ENCODE results near the gene EMC1.
"Not testable (repeated sequence)": the region's sequence is repeated elsewhere in the genome, so short reads cannot be mapped to it uniquely, and the experiment has no call there.

The EMC1 gene

DNA sequence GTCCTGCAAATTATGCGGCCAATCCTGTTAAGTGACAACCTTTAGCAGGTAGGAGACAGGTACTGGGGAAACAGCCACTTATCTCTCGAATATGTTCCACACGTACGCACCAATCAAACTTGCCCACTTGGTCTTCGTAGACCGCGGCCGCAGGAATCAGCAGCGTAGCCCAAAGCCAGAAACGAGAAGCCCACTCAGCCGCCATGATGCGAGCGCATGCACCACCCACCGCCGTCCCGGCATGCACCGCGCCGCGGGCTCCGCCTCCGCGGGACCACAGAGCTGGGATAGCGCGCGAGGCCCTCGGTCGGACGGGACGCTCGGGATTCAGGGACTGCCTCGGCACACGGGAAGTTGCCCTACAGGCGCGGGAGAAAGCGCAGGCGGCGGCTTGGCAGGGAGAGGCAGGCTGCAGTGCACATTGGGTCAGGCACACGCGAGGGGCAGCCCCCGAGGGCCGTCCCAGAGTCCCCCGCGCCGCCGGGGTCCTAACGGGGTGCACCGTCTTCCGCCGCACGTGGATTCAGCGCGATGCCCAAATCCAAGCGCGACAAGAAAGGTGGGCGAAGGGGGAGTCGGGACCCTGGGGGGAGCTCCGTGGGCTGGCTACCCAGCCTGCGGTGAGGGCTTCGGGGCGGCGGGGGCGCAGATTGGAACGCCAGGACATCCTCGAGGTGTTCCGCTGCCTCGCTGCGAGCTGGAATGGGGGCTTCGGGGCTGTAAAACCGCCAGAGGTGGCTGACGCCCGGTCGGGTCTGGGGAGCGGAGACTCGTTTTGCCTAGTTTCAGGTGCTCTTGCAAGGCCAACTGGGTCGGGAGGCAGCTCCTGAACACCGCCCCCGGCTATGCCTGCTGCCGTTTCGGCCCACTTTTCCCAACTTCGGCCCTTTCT, at the start of gene EMC1, which contains the start of gene MRTO4:
Gene EMC1, minus strand, starts transcription at position 220 of the 892 bp plus-strand sequence. Its CDS starts 15 bp downstream, at position 205.
Gene MRTO4, plus strand, starts transcription at position 501 of the 892 bp plus-strand sequence. Its CDS starts 31 bp downstream, at position 532.
- DNase-seq (ENCODE audit: low read depth in 2 of 2): peak; percentile 78 to 84

DNA sequence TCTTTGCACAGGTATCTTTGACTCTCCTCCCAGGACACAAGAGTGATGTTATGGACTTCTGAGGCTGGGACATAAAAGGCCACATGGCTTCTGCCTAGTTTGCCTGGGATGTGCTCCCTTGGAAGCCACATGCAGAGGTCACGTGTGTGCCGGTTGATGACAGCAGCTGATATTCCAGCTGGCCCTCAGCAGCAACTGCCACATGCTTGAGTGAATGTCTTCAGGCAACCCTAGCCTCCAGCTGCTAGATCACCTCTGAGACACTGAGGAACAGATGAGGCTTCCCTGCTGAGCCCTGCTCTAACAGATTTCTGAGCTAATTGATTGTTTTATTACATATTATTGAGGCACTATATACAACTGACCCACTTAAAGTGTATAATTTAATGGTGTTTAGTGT, 48.9 kb upstream of the EMC1 start:
- no peak for DNase-seq (ENCODE audit: low read depth in 2 of 2)

DNA sequence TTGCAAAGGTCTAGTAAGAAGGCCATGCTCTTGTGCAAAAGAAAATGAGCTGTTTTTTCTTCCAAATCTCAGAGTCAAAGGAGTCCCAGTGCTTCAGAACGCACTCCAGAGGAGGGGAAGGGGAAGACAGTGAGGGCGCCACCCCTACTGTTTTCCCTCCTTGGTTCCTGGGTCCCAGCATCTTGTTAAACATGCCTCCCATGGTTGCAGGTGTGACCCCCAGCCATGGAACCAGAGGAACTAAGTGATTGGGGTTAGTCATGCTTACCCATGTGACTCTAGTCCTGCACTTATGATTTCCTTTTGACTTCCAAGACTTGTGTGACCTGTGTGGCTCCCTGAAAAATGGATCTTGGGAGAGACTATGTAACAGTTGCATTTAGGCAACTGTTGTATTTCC, 43.3 kb upstream of the EMC1 start:
- no peak for DNase-seq (ENCODE audit: low read depth in 2 of 2)

DNA sequence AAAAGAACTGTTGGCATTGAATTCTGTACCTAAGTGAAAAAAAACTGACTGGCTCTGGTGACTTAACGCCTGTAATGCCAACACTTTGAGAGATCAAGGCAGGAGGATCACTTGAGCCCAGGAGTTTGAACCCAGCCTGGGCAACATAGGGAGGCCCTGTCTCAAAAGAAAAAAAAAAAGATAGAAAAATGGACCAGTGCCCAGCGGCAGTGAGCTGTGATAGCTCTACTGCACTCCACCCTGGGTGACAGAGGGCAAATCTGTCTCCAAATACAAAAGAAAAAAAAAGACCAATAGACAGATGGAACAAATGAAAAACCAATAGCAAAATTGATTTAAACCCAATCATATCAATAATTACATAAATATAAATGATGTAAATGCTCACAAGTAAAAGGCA, 37.9 kb upstream of the EMC1 start:
- DNase-seq (ENCODE audit: low read depth in 2 of 2): no peak

DNA sequence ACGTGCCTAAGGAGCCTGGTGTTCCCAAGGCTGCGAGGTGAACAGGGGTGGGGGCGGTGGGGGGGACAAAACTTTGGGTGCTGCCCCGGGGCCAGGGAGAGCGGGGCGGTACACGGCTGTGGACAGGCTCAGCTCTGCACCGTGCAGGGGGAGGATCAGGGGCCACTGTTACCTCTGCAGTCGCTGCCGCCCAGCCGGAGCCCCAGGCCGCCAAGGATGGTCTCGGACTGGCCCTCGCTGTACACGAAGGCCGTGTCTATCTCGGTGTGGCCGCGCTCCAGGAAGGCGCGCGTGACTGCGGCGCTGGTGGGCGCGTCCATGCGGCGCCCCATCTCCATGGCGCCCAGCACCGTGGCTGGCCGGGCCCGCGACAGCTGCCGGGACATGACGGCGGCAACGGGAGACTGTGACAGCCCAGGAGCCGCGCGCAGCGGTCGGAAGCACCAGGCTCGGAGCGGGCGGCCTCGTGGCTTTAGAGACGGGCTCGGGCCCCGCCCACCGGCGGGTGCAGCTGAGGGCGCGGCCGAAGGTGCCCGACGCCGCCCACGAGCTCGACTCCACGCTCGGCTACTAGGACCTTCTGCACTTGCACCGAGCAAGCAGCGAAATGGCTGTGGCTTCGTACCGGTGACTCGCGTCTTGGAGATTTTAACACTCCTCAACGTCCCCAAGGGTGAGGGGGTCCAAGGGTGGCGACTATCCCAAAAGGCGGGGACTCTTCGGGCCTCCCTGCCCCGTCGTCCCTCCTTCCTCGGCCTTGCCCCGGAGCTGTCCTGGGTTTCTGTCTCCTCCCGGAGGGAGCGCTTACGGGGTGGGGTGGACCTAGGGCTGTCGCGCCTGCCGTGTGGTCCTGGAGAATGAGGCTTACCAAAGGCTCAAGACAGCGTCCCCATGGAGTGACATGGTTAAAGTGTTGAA, 37.3 kb upstream of the EMC1 start, which contains the start of gene AKR7A3:
Gene AKR7A3, minus strand, starts transcription at position 447 of the 918 bp plus-strand sequence. Its CDS starts 61 bp downstream, at position 386.
- peak in 1 of 2 donors; percentile 13 for DNase-seq (ENCODE audit: low read depth in 2 of 2)

DNA sequence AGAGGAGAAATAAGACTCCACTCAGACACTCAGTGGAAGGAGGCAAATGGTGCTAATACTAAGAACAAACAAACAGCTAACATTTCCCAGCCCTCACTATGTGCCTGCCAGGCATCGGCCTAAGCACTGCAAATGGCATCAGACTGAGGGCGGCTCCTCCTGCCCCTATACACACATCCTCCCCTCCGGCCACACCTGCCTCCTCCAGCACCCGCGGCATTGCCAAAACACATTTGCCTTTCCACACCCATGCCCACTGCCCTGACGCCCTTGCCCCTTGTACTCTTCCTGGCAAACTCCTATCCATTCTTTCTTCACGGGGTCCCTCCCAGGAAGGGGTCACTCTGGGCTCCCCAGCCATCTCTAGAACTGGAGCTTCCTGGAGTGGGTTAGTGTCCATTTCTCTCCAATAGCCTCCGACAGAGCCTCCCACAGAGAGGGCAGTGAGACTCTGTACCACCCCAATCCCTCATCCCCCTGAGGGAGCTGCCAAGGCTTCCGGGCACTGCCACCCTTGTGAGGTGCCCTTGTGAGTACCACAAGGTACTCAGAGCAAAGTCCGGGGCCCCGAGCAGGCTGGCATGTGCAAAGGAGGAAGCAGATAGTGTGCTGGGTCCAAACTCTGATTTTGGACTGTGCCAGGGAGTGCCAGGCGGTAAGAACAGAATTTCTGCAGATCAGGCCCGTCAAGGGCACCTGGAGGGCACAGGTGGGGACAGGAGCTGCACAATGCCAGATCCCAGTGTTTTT, 36.3 kb upstream of the EMC1 start:
- DNase-seq (ENCODE audit: low read depth in 2 of 2): no peak

DNA sequence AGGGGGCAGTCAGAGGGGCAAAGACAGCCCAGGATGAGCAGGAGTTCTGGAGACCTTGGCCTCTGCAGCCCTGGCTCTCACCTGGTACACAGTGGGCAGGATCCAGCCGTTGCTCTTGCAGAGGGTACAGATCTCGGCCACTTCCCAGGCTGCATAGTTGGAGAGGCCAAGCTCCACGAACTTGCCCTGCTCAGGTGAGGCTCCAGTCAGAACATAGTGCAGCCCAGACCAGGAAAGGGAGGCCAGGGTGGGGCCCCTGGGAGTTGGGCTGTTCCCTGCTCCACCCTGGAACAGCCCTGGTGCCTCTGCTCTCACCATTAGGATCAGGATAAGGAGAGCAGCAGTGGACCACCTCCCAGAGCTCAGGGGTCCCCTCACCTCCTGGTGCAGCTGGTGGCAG, 34.5 kb upstream of the EMC1 start:
- not testable (repeated sequence) for DNase-seq (ENCODE audit: low read depth in 2 of 2)

DNA sequence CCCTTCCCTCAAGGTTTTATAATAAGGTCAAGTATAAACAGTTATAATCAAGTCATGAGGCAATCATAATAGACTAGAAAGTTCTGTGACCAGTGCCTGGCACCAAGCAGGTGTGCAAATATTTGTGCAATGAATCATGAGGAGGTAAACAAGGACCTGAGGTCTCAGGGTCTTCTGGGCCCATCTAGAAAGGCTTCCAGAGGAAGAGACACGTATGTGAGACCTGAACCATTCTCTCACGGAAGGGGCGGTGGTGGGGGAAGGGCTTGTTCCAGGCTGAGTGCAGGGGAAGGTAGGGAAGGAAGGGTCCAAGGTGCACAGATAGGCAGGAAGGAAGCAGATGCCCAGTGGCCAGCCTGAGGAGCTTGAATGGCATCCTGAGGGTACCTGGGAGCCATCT, 34.0 kb upstream of the EMC1 start:
- DNase-seq (ENCODE audit: low read depth in 2 of 2): not testable (repeated sequence)

DNA sequence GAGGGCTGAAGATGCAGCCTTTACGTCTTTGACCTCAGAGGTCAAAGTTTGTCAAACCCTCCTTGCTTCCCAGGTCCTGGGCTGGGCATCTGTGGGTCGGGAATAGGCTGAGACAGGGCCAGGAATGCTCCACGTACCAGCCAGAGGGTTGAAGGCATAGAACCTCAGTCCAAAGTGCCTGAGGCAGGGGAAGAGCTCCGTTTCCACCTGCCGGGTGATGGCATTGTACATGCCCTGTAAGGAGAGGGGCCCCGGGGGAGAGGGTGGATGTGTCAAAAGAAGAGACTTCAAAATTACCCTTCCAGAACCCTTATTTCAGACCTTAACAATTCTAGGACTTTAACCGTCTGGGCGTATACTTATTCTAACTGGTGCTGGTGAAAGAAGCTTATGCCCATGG, 33.6 kb upstream of the EMC1 start:
- DNase-seq (ENCODE audit: low read depth in 2 of 2): no peak

DNA sequence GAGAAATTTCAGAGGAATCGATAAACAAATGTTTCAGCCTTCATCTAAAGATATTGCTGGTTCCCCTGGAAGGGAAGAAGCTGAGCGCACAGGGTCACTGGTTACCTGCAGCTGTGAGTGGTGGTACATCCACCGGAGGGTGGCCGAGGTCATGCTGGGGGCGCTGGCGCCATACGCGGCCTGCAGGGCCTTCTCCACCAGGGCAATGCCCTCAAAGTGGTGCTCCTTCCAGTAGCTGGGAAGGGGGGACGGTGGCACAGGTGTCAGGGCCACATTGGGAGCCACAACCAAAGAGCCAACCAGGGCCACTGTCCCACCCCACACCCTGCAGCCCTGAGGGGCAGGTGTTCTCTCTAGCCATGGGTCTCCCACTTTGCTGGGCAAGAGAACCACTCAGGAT, 32.6 kb upstream of the EMC1 start:
- no peak for DNase-seq (ENCODE audit: low read depth in 2 of 2)

DNA sequence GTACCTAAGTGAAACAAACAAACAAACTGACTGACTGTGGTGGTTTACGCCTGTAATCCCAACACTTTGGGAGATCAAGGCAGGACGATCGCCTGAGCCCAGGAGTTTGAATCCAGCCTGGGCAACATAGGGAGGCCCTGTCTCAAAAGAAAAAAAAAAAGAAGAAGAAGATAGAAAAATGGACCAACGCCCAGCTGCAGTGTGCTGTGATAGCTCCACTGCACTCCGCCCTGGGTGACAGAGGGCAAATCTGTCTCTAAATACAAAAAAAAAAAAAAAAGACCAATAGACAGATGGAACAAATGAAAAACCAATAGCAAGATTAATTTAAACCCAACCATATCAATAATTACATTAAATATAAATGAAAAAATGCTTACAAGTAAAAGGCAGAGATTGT, 23.3 kb upstream of the EMC1 start:
- DNase-seq (ENCODE audit: low read depth in 2 of 2): no peak

DNA sequence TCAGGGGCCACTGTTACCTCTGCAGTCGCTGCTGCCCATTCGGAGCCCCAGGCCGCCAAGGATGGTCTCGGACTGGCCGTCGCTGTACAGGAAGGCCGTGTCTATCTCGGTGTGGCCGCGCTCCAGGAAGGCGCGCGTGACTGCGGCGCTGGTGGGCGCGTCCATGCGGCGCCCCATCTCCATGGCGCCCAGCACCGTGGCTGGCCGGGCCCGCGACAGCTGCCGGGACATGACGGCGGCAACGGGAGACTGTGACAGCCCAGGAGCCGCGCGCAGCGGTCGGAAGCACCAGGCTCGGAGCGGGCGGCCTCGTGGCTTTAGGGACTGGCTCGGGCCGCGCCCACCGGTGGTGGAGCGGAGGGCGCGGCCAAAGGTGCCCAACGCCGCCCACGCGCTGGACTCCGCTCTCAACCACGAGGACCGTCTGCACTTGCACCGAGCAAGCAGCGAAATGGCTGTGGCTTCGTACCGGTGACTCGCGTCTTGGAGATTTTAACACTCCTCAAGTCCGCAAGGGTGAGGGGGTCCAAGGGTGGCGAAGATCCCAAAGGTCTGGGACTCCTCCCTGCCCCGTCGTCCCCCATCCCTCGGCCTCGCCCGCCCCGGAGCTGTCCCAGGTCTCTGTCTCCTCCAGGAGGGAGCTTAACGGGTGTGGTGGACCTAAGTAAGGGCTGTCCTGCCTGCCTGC, 22.7 kb upstream of the EMC1 start:
- DNase-seq (ENCODE audit: low read depth in 2 of 2): not testable (repeated sequence)

DNA sequence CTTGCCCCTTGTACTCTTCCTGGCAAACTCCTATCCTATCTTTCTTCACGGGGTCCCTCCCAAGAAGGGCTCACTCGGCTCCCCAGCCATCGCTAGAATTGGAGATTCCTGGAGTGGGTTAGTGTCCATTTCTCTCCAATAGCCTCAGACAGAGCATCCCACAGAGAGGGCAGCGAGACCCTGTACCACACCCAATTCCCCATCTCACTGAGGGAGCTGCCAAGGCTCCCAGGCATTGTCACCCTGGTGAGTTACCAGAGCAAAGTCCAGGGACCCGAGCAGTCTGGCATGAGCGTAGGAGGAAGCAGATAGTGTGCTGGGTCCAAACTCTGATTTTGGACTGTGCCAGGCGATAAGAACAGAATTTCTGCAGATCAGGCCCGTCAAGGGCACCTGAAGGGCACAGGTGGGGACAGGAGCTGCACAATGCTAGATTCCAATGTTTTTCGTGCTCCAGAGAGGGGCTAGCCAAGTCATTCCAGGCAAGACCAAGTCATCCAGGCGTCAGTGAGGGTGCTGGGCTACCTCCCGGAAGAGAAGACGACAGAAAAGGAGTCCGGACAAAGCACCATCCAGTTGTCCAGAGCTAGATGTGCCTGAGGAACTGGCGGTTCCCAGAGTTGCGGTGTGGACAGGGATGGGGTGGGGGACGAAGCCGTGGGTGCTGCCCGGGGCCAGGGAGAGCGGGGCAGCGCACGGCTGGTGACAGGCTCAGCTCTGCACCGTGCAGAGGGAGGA, 22.0 kb upstream of the EMC1 start:
- DNase-seq (ENCODE audit: low read depth in 2 of 2): no peak

DNA sequence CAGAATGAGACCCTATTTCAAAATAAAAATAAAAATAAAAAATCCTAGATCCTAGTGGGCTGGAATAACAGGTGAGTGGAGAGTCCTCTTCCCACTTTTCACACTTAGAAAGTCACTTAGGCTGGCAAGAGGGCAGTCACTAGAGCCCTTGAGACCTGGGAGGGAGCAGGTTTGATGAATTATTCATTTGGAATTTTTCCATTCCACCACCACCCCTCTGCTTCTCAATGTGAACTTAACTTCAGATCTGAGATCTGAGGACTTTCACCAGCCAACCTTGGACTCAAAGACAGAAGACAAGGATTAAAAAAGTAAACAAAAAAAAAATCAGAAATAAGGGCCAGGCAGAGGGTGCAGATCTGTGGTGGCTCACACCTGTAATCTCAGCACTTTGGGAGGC, 20.7 kb upstream of the EMC1 start:
- DNase-seq (ENCODE audit: low read depth in 2 of 2): no peak

DNA sequence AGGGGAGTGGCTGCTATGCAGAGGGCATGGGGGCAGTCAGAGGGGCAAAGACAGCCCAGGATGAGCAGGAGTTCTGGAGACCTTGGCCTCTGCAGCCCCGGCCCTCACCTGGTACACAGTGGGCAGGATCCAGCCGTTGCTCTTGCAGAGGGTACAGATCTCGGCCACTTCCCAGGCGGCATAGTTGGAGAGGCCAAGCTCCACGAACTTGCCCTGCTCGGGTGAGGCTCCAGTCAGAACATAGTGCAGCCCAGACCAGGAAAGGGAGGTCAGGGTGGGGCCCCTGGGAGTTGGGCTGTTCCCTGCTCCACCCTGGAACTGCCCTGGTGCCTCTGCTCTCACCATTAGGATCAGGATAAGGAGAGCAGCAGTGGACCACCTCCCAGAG, 19.0 kb upstream of the EMC1 start:
- DNase-seq (ENCODE audit: low read depth in 2 of 2): not testable (repeated sequence)

DNA sequence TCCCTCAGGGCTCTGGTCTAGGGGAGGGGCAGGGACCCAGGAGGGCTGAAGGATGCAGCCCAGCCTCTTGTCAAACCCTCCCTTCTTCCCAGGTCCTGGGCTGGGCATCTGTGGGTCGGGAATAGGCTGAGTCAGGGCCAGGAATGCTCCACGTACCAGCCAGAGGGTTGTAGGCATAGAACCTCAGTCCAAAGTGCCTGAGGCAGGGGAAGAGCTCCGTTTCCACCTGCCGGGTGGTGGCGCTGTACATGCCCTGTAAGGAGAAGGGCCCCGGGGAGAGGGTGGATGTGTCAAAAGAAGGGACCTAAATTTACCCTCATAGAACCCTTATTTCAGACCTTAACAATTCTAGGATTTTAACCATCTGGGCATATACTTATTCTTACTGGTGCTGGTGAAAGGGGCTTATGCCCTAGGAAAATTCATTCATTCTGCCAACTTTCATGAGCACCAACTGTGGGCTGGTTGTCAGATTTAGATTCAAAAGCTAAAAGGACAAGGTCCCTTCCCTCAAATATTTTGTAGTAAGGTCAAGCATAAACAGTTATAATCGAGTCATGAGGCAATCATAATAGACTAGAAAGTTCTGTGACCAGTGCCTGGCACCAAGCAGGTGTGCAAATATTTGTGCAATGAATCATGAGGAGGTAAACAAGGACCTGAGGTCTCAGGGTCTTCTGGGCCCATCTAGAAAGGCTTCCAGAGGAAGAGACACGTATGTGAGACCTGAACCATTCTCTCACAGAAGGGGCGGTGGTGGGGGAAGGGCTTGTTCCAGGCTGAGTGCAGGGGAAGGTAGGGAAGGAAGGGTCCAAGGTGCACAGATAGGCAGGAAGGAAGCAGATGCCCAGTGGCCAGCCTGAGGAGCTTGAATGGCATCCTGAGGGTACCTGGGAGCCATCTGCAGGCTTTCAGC, 18.4 kb upstream of the EMC1 start:
- DNase-seq (ENCODE audit: low read depth in 2 of 2): not testable (repeated sequence)

DNA sequence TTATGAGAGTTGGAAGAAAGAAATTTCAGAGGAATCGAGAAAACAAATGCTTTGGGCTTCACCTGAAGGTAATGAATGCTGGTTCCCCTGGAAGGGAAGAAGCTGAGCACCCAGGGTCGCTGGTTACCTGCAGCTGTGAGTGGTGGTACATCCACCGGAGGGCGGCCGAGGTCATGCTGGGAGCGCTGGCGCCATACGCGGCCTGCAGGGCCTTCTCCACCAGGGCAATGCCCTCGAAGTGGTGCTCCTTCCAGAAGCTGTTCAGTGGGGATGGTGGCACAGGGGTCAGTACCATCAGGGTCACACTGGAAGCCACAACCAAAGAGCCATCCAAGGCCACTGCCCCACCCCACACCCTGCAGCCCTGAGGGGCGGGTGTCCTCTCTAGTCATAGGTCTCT, 17.1 kb upstream of the EMC1 start:
- no peak for DNase-seq (ENCODE audit: low read depth in 2 of 2)

DNA sequence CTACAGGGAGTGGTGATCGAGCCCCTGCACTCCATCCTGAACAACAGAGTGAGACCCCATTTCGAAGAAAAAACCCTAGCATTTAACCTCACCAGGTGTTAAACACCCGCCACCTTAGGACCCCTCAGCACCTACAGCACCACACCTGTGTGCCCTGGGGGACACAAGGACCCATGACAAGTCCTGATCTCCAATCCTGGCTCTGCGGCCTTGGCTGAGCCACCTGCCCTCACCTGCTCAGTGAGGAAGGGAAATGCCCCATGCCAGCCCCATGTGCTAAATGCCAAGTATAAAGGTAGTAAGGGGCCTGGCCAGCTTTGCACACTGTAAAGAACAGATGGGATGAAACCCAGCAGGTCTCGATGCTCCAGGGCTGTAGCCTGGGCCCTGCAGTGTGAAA, 11.4 kb upstream of the EMC1 start:
- no peak for DNase-seq (ENCODE audit: low read depth in 2 of 2)

DNA sequence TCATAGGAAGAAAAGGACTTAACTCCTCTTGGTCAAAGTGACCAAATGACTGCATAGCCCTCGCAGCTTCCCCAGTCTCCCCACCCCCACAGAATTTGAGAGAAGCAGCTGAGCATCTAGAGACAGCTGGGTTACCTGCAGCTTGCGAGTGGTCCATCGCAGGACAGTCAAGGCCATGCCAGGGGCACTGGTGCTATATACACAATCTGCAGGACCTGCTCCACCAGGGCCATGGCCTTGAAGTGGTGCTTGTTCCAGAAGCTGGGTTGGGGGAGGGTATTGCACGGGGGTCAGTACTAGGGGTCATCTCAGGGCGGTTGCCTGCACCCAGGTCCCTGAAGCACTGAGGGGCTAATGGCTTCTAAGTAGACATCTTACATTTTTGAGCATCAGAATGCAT, 10.7 kb upstream of the EMC1 start:
- no peak for DNase-seq (ENCODE audit: low read depth in 2 of 2)
